DMS79 (cell line): ENCODE data around the gene OR56A5.

Experiments
- DNase-seq: peaks from one replicate; lab custom pipeline; 2025; lab: John Stamatoyannopoulos, UW

The OR56A5 gene

GRCh38 chr11:5932671-5933070 is 35.6 kb downstream of the OR56A5 start:
- no peak for DNase-seq

GRCh38 chr11:5931061-5931460 is 37.2 kb downstream of the OR56A5 start:
- no peak for DNase-seq

GRCh38 chr11:5930614-5931013 is 37.7 kb downstream of the OR56A5 start:
- DNase-seq, result no peak

GRCh38 chr11:5929571-5930368 is 38.5 kb downstream of the OR56A5 start:
- DNase-seq, result no peak

GRCh38 chr11:5928811-5929210 is 39.5 kb downstream of the OR56A5 start:
- DNase-seq, result no peak

GRCh38 chr11:5928271-5928670 is 40.0 kb downstream of the OR56A5 start:
- DNase-seq, result no peak

- DNase-seq, result no peak
These were observed 44.5 kb downstream of the OR56A5 start for GRCh38 chr11:5923794-5924193.

GRCh38 chr11:5923427-5923776 is 44.9 kb downstream of the OR56A5 start:
- no peak for DNase-seq

- DNase-seq, result no peak
These were observed 45.4 kb downstream of the OR56A5 start for GRCh38 chr11:5922749-5923426.
